IgD-negative memory B cell (primary cell): ENCODE results near the gene BRCA1. TPM values are rescaled to one million over a fixed set of nuclear protein-coding genes. Genes with fewer than 3 reads are reported as not detected.
"Not testable (repeated sequence)": the region's sequence is repeated elsewhere in the genome, so short reads cannot be mapped to it uniquely, and the experiment has no call there.

Experiments used
- H3K27ac Mint-ChIP-seq, 3 donors: one replicate each; pipeline ENCODE4 v1.8.0; 2020 to 2022; ENCODE audit warnings: mild to moderate bottlenecking in 3 of 3, mixed read lengths in 3 of 3, moderate library complexity in 1 of 3
- H3K27me3 Mint-ChIP-seq: one replicate; pipeline ENCODE4 v1.8.0; 2021; ENCODE audit warnings: mixed read lengths
- H3K36me3 Mint-ChIP-seq: one replicate; pipeline ENCODE4 v1.8.0; 2020; ENCODE audit warnings: mild to moderate bottlenecking, mixed read lengths
- H3K4me1 Mint-ChIP-seq, 3 donors: one replicate each; pipeline ENCODE4 v1.8.0; 2020 to 2022; ENCODE audit warnings: mixed read lengths in 3 of 3, mild to moderate bottlenecking in 1 of 3
- H3K4me3 Mint-ChIP-seq, 4 donors: one replicate each; pipeline ENCODE4 v1.8.0; 2020 to 2022; ENCODE audit warnings: mild to moderate bottlenecking in 4 of 4, mixed read lengths in 4 of 4, moderate library complexity in 3 of 4
- H3K9me3 Mint-ChIP-seq, 3 donors: one replicate each; pipeline ENCODE4 v1.8.0; 2020 to 2021; ENCODE audit warnings: mixed read lengths in 3 of 3, mild to moderate bottlenecking in 1 of 3
- polyA plus RNA-seq: library from polyadenylated mRNA; unstranded; fragments of 300-500 nt; fragmentation: Illumina TruSeq; gene quantifications from one replicate; pipeline ENCODE4 v1.2.3, GENCODE V29; 2021

The BRCA1 gene
- 3.2 TPM for polyA plus RNA-seq

DNA sequence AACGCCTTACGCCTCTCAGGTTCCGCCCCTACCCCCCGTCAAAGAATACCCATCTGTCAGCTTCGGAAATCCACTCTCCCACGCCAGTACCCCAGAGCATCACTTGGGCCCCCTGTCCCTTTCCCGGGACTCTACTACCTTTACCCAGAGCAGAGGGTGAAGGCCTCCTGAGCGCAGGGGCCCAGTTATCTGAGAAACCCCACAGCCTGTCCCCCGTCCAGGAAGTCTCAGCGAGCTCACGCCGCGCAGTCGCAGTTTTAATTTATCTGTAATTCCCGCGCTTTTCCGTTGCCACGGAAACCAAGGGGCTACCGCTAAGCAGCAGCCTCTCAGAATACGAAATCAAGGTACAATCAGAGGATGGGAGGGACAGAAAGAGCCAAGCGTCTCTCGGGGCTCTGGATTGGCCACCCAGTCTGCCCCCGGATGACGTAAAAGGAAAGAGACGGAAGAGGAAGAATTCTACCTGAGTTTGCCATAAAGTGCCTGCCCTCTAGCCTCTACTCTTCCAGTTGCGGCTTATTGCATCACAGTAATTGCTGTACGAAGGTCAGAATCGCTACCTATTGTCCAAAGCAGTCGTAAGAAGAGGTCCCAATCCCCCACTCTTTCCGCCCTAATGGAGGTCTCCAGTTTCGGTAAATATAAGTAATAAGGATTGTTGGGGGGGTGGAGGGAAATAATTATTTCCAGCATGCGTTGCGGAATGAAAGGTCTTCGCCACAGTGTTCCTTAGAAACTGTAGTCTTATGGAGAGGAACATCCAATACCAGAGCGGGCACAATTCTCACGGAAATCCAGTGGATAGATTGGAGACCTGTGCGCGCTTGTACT, at the start of gene BRCA1:
Gene BRCA1 (minus strand): TSS at position 232 of the 834 bp plus-strand sequence. CDS start 1,268 bp downstream, outside the sequence.
- Mint-ChIP-seq H3K27me3 (no peaks in the 10 kb centered on the region), H3K4me3 (peak within 1 kb of the TSS; percentile 89 to 99 (median 99))

GRCh38 chr17:43171586-43172487, 46.7 kb upstream of the BRCA1 start:
- Mint-ChIP-seq H3K27ac (no peak overlapping the region), H3K27me3 (no peaks in the 10 kb centered on the region), H3K9me3 (no peaks in the 10 kb centered on the region), H3K4me3 (no peak overlapping the region), H3K4me1 (peaks cover 14 to 27% (median 18%) of the 10 kb centered on the region in 3 donors), H3K36me3 (peaks cover 2% of the 10 kb centered on the region)

More for the DNA sequence above, at the start of gene BRCA1:
- peak within 1 kb of the TSS; percentile 81 to 98 (median 98) for H3K27ac Mint-ChIP-seq
- H3K9me3 Mint-ChIP-seq, result no peaks in the 10 kb centered on the region
- peaks cover 1% of the 10 kb centered on the region for H3K36me3 Mint-ChIP-seq
- H3K4me1 Mint-ChIP-seq, result peaks cover 13 to 26% (median 16%) of the 10 kb centered on the region in 3 donors

DNA sequence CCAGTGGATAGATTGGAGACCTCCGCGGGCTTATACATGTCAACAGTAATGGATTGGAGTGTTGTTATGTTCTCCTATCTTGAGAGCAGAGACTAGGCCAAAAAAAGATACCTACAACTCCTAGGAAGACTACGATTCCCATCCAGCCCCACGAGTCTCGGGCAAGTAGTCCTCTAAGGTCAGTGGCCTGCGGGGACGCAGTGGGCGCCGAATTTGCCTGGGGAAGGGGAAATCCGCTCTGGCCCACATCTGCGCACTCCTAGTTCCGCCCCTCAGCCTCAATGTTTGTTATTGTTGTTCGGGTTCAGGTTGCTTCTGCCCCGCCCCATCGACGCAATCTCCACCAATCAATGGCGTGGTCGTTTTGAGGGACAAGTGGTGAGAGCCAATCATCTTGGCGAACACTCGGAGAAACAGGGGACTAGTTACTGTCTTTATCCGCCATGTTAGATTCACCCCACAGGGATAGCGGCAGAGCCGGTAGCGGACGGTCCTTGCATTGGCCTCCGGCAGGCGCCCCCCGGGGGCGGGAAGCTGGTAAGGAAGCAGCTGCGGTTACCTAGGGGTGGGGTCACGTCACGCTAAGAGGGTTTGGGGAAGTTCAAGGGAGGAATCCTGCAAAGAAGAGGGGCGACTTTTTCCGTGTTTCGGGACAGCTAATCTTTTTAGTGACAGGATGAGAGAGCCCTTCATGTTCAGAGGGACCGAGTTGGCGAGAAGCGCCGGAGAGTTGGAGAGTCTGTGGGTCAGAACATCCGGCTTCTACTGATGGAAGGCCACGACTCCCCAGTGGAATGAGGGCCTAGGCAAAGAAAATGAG, 45.8 kb upstream of the BRCA1 start, which contains the start of gene NBR1:
Gene NBR1 (plus strand): TSS at position 449 of the 820 bp plus-strand sequence. CDS start 4,586 bp downstream, outside the sequence.
- Mint-ChIP-seq H3K9me3 (no peaks in the 10 kb centered on the region), H3K27ac (no peak within 1 kb of the TSS), H3K27me3 (no peaks in the 10 kb centered on the region), H3K4me3 (no peak within 1 kb of the TSS), H3K36me3 (no peaks in the 10 kb centered on the region), H3K4me1 (peaks cover 14 to 26% (median 15%) of the 10 kb centered on the region in 3 donors)

DNA sequence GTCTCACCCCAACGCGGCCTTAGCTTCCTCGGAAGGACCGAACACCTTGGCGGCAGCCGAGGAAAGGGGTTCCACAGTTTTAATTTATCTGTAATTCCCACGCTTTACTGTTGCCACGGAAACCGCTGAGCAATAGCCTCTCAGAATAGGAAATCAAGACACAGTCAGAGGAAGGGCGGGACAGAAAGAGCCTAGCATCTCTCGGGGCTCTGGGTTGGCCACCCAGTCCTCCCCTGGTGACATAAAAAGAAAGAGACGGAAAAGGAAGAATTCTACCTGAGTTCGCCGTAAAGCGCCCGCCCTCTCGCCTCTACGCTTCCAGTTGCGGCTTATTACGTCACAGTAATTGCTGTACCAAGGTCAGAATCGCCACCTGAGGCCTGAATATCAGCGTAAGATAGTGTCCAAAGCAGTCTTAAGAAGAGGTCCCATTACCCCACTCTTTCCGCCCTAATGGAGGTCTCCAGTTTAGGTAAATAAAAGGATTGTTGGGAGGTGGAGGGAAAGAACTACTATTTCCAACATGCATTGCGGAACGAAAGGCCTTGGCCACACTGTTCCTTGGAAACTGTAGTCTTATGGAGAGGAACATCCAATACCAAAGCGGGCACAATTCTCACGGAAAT, 45.1 kb upstream of the BRCA1 start:
- Mint-ChIP-seq H3K4me3 (no peak overlapping the region), H3K27ac (no peak overlapping the region), H3K9me3 (no peaks in the 10 kb centered on the region), H3K27me3 (no peaks in the 10 kb centered on the region), H3K36me3 (no peaks in the 10 kb centered on the region), H3K4me1 (peaks cover 8 to 19% (median 9%) of the 10 kb centered on the region in 3 donors)

GRCh38 chr17:43169561-43170139, 44.5 kb upstream of the BRCA1 start:
- Mint-ChIP-seq H3K27ac (no peak overlapping the region), H3K4me1 (peaks cover 6 to 16% (median 7%) of the 10 kb centered on the region in 3 donors), H3K9me3 (no peaks in the 10 kb centered on the region), H3K4me3 (no peak overlapping the region), H3K27me3 (no peaks in the 10 kb centered on the region), H3K36me3 (no peaks in the 10 kb centered on the region)

DNA sequence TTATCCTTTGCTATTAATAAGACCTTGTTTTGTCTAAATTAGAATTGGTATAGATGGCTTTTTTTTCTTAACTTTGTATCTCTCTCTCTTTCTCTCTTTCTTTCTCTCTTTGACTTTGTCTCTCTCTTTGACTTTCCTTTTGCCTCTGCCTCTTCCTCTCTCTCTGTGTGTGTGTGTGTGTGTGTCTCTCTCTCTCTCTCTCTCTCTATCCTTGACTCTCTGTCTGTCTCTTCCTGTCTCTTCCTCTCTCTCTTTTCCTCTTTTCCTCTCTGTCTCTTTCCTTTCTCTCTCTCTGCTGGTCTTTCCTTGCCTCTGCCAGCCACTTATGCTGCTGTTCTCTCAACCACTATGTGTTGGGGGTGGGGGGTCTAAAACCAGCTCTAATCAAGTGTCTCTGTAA, 40.8 kb upstream of the BRCA1 start:
- H3K27ac Mint-ChIP-seq, result not testable (repeated sequence)

GRCh38 chr17:43159957-43160356, 34.8 kb upstream of the BRCA1 start:
- H3K27me3 Mint-ChIP-seq, H3K27ac Mint-ChIP-seq, H3K9me3 Mint-ChIP-seq, H3K4me1 Mint-ChIP-seq, H3K4me3 Mint-ChIP-seq, H3K36me3 Mint-ChIP-seq: not testable (repeated sequence)

More for the DNA sequence above, 40.8 kb upstream of the BRCA1 start:
- H3K9me3 Mint-ChIP-seq, H3K36me3 Mint-ChIP-seq, H3K27me3 Mint-ChIP-seq, H3K4me3 Mint-ChIP-seq, H3K4me1 Mint-ChIP-seq: not testable (repeated sequence)

- not testable (repeated sequence) for H3K4me3 Mint-ChIP-seq, H3K27ac Mint-ChIP-seq, H3K9me3 Mint-ChIP-seq, H3K27me3 Mint-ChIP-seq, H3K4me1 Mint-ChIP-seq, H3K36me3 Mint-ChIP-seq
Observed at GRCh38 chr17:43159232-43159631, 34.1 kb upstream of the BRCA1 start.

GRCh38 chr17:43155666-43156065, 30.5 kb upstream of the BRCA1 start:
- peaks cover 2% of the 10 kb centered on the region for H3K36me3 Mint-ChIP-seq
- H3K4me3 Mint-ChIP-seq, result no peak overlapping the region
- H3K9me3 Mint-ChIP-seq, result peaks cover 0 to 6% (median 6%) of the 10 kb centered on the region in 3 donors
- no peaks in the 10 kb centered on the region for H3K27me3 Mint-ChIP-seq
- peak overlapping the region in 1 of 3 donors; percentile 35 for H3K27ac Mint-ChIP-seq
- peaks cover 0 to 2% (median 0%) of the 10 kb centered on the region in 3 donors for H3K4me1 Mint-ChIP-seq

GRCh38 chr17:43153197-43153835, 28.2 kb upstream of the BRCA1 start:
- not testable (repeated sequence) for H3K9me3 Mint-ChIP-seq, H3K27ac Mint-ChIP-seq, H3K27me3 Mint-ChIP-seq, H3K36me3 Mint-ChIP-seq, H3K4me1 Mint-ChIP-seq
- peak overlapping the region in 1 of 4 donors; percentile 26 for H3K4me3 Mint-ChIP-seq

DNA sequence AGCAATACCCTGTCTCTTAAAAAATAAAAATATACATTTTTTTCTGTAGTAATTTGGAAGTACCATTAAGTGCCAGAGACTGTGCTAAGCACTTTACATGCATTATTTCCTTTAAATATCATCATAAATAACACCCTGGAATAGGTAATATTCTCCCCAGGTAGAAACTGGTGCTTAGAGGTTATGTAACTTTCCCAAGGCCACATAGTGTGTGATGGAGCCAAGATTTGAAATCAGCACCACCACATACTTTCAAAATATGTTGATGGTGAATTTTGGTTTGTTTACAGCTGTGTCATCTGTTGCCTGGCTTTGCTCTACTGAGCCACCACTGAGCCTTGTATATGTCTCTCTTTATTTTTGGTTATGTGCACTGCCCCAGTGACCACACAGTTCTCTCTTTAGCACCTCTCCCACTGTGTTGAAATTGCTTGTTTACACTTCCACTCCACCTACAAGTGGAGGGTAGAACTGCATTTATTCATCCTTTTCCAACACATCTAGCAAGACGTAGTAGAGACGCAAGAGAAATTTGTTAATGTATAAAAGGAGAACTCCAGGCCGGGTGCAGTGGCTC, 26.8 kb upstream of the BRCA1 start:
- Mint-ChIP-seq H3K4me1 (peaks cover 0 to 2% (median 0%) of the 10 kb centered on the region in 3 donors), H3K27me3 (no peaks in the 10 kb centered on the region), H3K9me3 (peaks cover 0 to 6% (median 6%) of the 10 kb centered on the region in 3 donors), H3K36me3 (peaks cover 2% of the 10 kb centered on the region), H3K4me3 (no peak overlapping the region), H3K27ac (no peak overlapping the region)

DNA sequence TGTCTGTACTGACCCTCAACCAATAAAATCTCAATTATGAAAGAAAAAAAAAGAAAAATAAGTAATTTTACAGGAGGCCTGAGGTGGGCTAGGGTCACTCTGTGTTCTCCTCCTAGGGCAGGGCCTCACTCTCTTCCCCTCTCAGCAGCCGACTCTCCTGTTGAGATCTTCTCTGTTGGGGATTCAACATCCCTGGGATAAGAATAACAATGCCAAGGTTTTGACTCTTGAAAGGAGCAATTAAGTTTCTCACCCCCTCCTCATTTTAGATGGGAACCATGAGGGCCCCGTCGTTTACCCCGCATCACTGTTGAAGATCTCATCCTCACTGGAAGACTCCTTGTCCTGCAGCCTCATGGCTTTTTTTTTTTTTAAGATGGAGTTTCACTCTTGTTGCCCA, 21.5 kb upstream of the BRCA1 start:
- no peaks in the 10 kb centered on the region for H3K4me1 Mint-ChIP-seq
- no peak overlapping the region for H3K4me3 Mint-ChIP-seq
- no peaks in the 10 kb centered on the region for H3K9me3 Mint-ChIP-seq
- no peak overlapping the region for H3K27ac Mint-ChIP-seq
- H3K27me3 Mint-ChIP-seq, result no peaks in the 10 kb centered on the region
- H3K36me3 Mint-ChIP-seq, result peaks cover 4% of the 10 kb centered on the region

DNA sequence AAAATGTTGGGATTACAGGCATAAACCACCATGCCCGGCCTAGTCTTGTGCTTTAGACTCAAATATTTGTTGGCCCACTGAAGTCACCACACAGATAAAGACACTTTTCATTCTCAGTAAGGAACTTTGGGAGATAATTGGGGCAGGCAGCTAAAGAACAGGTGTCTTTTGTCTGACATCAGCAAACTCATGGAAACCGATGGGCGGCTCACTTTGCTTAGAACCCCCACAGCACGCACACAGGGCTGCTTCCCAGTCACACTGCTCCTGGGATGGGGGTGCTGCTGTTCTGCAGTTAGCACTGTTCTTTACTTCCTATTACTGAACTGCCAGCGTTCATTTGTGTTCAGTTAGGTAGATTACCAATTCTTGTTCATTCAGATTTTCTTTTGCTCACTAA, 18.0 kb upstream of the BRCA1 start:
- no peaks in the 10 kb centered on the region for H3K9me3 Mint-ChIP-seq

More for the DNA sequence above, 18.0 kb upstream of the BRCA1 start:
- Mint-ChIP-seq H3K27me3 (no peaks in the 10 kb centered on the region), H3K4me3 (no peak overlapping the region), H3K36me3 (peaks cover 4% of the 10 kb centered on the region), H3K27ac (no peak overlapping the region), H3K4me1 (peaks cover 1 to 7% (median 3%) of the 10 kb centered on the region in 3 donors)
